ENCODE results near the gene SGTA.
"Not testable (repeated sequence)": the region's sequence is repeated elsewhere in the genome, so short reads cannot be mapped to it uniquely, and the experiment has no call there.

SGTA gene

GRCh38 chr19:2782936-2783780, at the start of gene SGTA:
Gene SGTA (minus strand): TSS chr19:2783273. CDS start chr19:2769068, 14,205 bp downstream.
- DNase-seq (ENCODE audit: low read depth in 2 of 2): peak; percentile 89 to 92

GRCh38 chr19:2827840-2828489, 44.9 kb upstream of the SGTA start:
- no peak for DNase-seq (ENCODE audit: low read depth in 2 of 2)

GRCh38 chr19:2827022-2827421, 43.9 kb upstream of the SGTA start:
- DNase-seq (ENCODE audit: low read depth in 2 of 2): no peak

- DNase-seq (ENCODE audit: low read depth in 2 of 2): no peak
Measured at GRCh38 chr19:2824129-2824528, 41.1 kb upstream of the SGTA start.

GRCh38 chr19:2823646-2824045, 40.6 kb upstream of the SGTA start:
- DNase-seq (ENCODE audit: low read depth in 2 of 2): no peak

GRCh38 chr19:2822846-2823245, 39.8 kb upstream of the SGTA start:
- no peak for DNase-seq (ENCODE audit: low read depth in 2 of 2)

GRCh38 chr19:2820112-2820702, 37.1 kb upstream of the SGTA start:
- DNase-seq (ENCODE audit: low read depth in 2 of 2): no peak

- peak; percentile 99 for DNase-seq (ENCODE audit: low read depth in 2 of 2)
Measured at GRCh38 chr19:2819540-2820111, 36.6 kb upstream of the SGTA start, which contains the start of gene ZNF554. Gene ZNF554 (plus strand): TSS chr19:2819868. CDS start chr19:2820072, 204 bp downstream.

- not testable (repeated sequence) for DNase-seq (ENCODE audit: low read depth in 2 of 2)
Measured at GRCh38 chr19:2817237-2817829, 34.3 kb upstream of the SGTA start.

GRCh38 chr19:2816641-2817040, 33.6 kb upstream of the SGTA start:
- no peak for DNase-seq (ENCODE audit: low read depth in 2 of 2)

GRCh38 chr19:2815923-2816322, 32.9 kb upstream of the SGTA start:
- DNase-seq (ENCODE audit: low read depth in 2 of 2): no peak

GRCh38 chr19:2815191-2815614, 32.1 kb upstream of the SGTA start:
- no peak for DNase-seq (ENCODE audit: low read depth in 2 of 2)

GRCh38 chr19:2814426-2814825, 31.4 kb upstream of the SGTA start:
- DNase-seq (ENCODE audit: low read depth in 2 of 2): no peak

- no peak for DNase-seq (ENCODE audit: low read depth in 2 of 2)
Measured at GRCh38 chr19:2813235-2814160, 30.4 kb upstream of the SGTA start.

- DNase-seq (ENCODE audit: low read depth in 2 of 2): no peak
Measured at GRCh38 chr19:2812414-2813234, 29.6 kb upstream of the SGTA start.

GRCh38 chr19:2811735-2812413, 28.8 kb upstream of the SGTA start:
- DNase-seq (ENCODE audit: low read depth in 2 of 2): no peak

GRCh38 chr19:2811221-2811722, 28.2 kb upstream of the SGTA start:
- no peak for DNase-seq (ENCODE audit: low read depth in 2 of 2)

- DNase-seq (ENCODE audit: low read depth in 2 of 2): no peak
Measured at GRCh38 chr19:2810141-2811091, 27.3 kb upstream of the SGTA start.
